Measurements from ENCODE around the gene GPS1. TPM values are rescaled to one million over a fixed set of nuclear protein-coding genes. Genes with fewer than 3 reads are reported as not detected.

Gene GPS1
- total and polyA plus RNA-seq, 9 of the 15 experiments (the other 6 are each of a cell fraction or from before 2014, with no cell fraction given) = 3.1 to 167 (median 69.9) TPM

GRCh38 chr17:82009413-82009812, 42.3 kb upstream of the GPS1 start (continued):
- TF ChIP-seq FOXA3 (CRISPR knock-in tag; conservative IDR thresholded peaks at IDR 0.05 in 1 of 2, IDR thresholded peaks at IDR 0.05 in 1 of 2) (no peak), KDM2B (CRISPR knock-in tag; IDR thresholded peaks at IDR 0.05) (no peak), SLC30A9 (CRISPR knock-in tag; IDR thresholded peaks at IDR 0.05) (no peak), ZNF133 (CRISPR knock-in tag; IDR thresholded peaks at IDR 0.05) (no peak)

- in situ Hi-C loops (cut with MboI) (no loop called here), intact Hi-C loops (cut with micrococcal nuclease) (no loop called here)
- no peak for DNase-seq (ENCODE audit: extremely low read depth in 1 of 4, low spot score in 3 of 4)
- no peaks in the 10 kb centered on the region for H3K79me2 ChIP-seq (ENCODE audit: control insufficient read depth, insufficient read depth, low read length)
- no peak for FAIRE-seq
- CTCF ChIA-PET (ENCODE audit: low intra/inter-chr PET ratio) = no interaction called here
- POLR2A ChIA-PET = interaction anchor here (0.6 kb wide), 1 partner anchor 12 kb away, joined by 3 read pairs; the partner anchor contains the start of genes CENPX and LRRC45
- no peak for ATAC-seq
- no TSS peak for BruUV-seq (replicated peaks)
- peaks cover 0 to 81% of the 10 kb centered on the region in 2 experiments; a peak in 2 of 5 replicates for H3K4me1 ChIP-seq (replicated peaks in 1 of 2; ENCODE audit: control insufficient read depth in 2 of 2, insufficient read depth in 2 of 2, low read length in 2 of 2)
- H2AFZ ChIP-seq (ENCODE audit: low read depth, low read length) = no peak overlapping the region
- no peak overlapping the region; a peak in 1 of 4 replicates for H3K9ac ChIP-seq (ENCODE audit: insufficient read depth in 1 of 2, low read depth in 2 of 2, low read length in 2 of 2)
- H4K20me1 ChIP-seq (replicated peaks; ENCODE audit: control insufficient read depth, insufficient read depth, low read length) = 0 out of 2 replicates have a peak, but pooled peaks cover 4% of the 10 kb centered on the region
- TF ChIP-seq HDAC3 (IDR thresholded peaks at IDR 0.05; ENCODE audit: borderline replicate concordance, partially characterized antibody) = no peak
- no peak for TF ChIP-seq CREB5 (CRISPR knock-in tag; IDR thresholded peaks at IDR 0.05)
- no peak for TF ChIP-seq ZNF445 (CRISPR knock-in tag; IDR thresholded peaks at IDR 0.05; ENCODE audit: low read depth)
- no peak for TF ChIP-seq U2AF1 (optimal IDR thresholded peaks at IDR 0.05; ENCODE audit: low read depth, low read length)
- no peak for TF ChIP-seq ZZZ3 (IDR thresholded peaks at IDR 0.05)
- H3K9me3 ChIP-seq (replicated peaks; ENCODE audit: control insufficient read depth, insufficient read depth, low read depth, low read length) = no peaks in the 10 kb centered on the region
- H3K36me3 ChIP-seq (ENCODE audit: control insufficient read depth, insufficient read depth, low read length) = no peaks in the 10 kb centered on the region; the same call in 2 of the 3 replicates
- H3K4me2 ChIP-seq (ENCODE audit: insufficient read depth, low read length) = no peak overlapping the region
- no peak overlapping the region for H3K27ac ChIP-seq (ENCODE audit: extremely low read depth, low read depth, low read length)
- no peaks in the 10 kb centered on the region for H3K27me3 ChIP-seq (ENCODE audit: control insufficient read depth in 2 of 2, insufficient read depth in 2 of 2, low read length in 2 of 2)
- H3K4me3 ChIP-seq = no peak overlapping the region
- H3K9me1 ChIP-seq (ENCODE audit: control insufficient read depth, insufficient read depth, low read length) = peaks cover under 1% of the 10 kb centered on the region
- WGBS (ENCODE audit: insufficient coverage, low coverage, missing lambda C conversion rate) = 86% methylated on average over 27 of the region's 39 CpGs
Measured at GRCh38 chr17:82010575-82011525, 40.8 kb upstream of the GPS1 start.

Measured in K562 (cell line).